HTR-8/SVneo (cell line): Measurements from ENCODE around the gene MMP3.
A peak's percentile ranks its signal among the peaks of the same experiment; 100 is the strongest.
"Not testable (repeated sequence)": the region's sequence is repeated elsewhere in the genome, so short reads cannot be mapped to it uniquely, and the experiment has no call there.

ENCODE experiments used
- DNase-seq: peaks from one replicate; pipeline ENCODE4 v3.0.0; 2011; ENCODE audit warnings: low spot score, mixed read lengths; ENCODE audit not compliant: insufficient read length
- FAIRE-seq: peaks from 2 replicates; lab custom pipeline; 2011; peaks lifted over from hg19 to GRCh38; lab: Jason Lieb, UNC

The MMP3 gene

GRCh38 chr11:102843489-102843888 is at the start of gene MMP3:
Gene MMP3, minus strand, starts transcription at chr11:102843609. Its CDS starts 63 bp downstream, at chr11:102843546.
- DNase-seq (no peak), FAIRE-seq (peak; percentile 92)

- no peak for FAIRE-seq
- no peak for DNase-seq
Measured at GRCh38 chr11:102891736-102892135, 48.3 kb upstream of the MMP3 start.

- FAIRE-seq (no peak), DNase-seq (no peak)
Measured at GRCh38 chr11:102886999-102887398, 43.6 kb upstream of the MMP3 start.

- DNase-seq (no peak), FAIRE-seq (no peak)
Measured at GRCh38 chr11:102883141-102883540, 39.7 kb upstream of the MMP3 start.

GRCh38 chr11:102882389-102883024 is 39.1 kb upstream of the MMP3 start:
- no peak for DNase-seq
- no peak for FAIRE-seq

- no peak for DNase-seq
- no peak for FAIRE-seq
Measured at GRCh38 chr11:102879801-102880200, 36.4 kb upstream of the MMP3 start.

- FAIRE-seq (no peak), DNase-seq (no peak)
Measured at GRCh38 chr11:102878595-102878994, 35.2 kb upstream of the MMP3 start.

- FAIRE-seq (no peak), DNase-seq (no peak)
Measured at GRCh38 chr11:102874852-102875251, 31.4 kb upstream of the MMP3 start, which contains the start of gene MMP12. Gene MMP12, minus strand, starts transcription at chr11:102874982. Its CDS starts 45 bp downstream, at chr11:102874937.

GRCh38 chr11:102869354-102869964 is 26.1 kb upstream of the MMP3 start:
- FAIRE-seq, DNase-seq: not testable (repeated sequence)

GRCh38 chr11:102868339-102868738 is 24.9 kb upstream of the MMP3 start:
- FAIRE-seq: no peak
- DNase-seq: no peak

GRCh38 chr11:102864724-102865123 is 21.3 kb upstream of the MMP3 start:
- DNase-seq (no peak), FAIRE-seq (no peak)

GRCh38 chr11:102853956-102854355 is 10.5 kb upstream of the MMP3 start:
- DNase-seq: no peak
- FAIRE-seq: no peak

GRCh38 chr11:102853055-102853454 is 9.6 kb upstream of the MMP3 start:
- no peak for DNase-seq
- FAIRE-seq: no peak

- peak; percentile 86 for FAIRE-seq
- DNase-seq: peak; percentile 36
Measured at GRCh38 chr11:102850973-102851745, 7.8 kb upstream of the MMP3 start.

GRCh38 chr11:102849311-102849710 is 5.9 kb upstream of the MMP3 start:
- no peak for FAIRE-seq
- DNase-seq: peak; percentile 22

GRCh38 chr11:102846292-102846691 is 2.9 kb upstream of the MMP3 start:
- no peak for FAIRE-seq
- peak; percentile 24 for DNase-seq

- DNase-seq: no peak
- FAIRE-seq: no peak
Measured at GRCh38 chr11:102842930-102843329, 479 bp downstream of the MMP3 start.

GRCh38 chr11:102840018-102840417 is 3.4 kb downstream of the MMP3 start:
- FAIRE-seq (no peak), DNase-seq (no peak)

GRCh38 chr11:102837646-102838045 is 5.8 kb downstream of the MMP3 start:
- no peak for FAIRE-seq

GRCh38 chr11:102837156-102837555 is 6.3 kb downstream of the MMP3 start:
- FAIRE-seq (no peak), DNase-seq (no peak)

More at GRCh38 chr11:102837646-102838045, 5.8 kb downstream of the MMP3 start:
- no peak for DNase-seq

- FAIRE-seq: peak; percentile 59
- no peak for DNase-seq
Measured at GRCh38 chr11:102836290-102836875, 7.0 kb downstream of the MMP3 start.
